Hematopoietic multipotent progenitor cell treated with erythropoietin and hydrocortisone succinate and interleukin-3 and kit ligand, for 6 days (in vitro differentiated cells): Measurements from ENCODE around the gene HUWE1.

Experiments used
- DNase-seq: peaks from one replicate; pipeline ENCODE4 v3.0.0-alpha.2; 2015

The HUWE1 gene

DNA sequence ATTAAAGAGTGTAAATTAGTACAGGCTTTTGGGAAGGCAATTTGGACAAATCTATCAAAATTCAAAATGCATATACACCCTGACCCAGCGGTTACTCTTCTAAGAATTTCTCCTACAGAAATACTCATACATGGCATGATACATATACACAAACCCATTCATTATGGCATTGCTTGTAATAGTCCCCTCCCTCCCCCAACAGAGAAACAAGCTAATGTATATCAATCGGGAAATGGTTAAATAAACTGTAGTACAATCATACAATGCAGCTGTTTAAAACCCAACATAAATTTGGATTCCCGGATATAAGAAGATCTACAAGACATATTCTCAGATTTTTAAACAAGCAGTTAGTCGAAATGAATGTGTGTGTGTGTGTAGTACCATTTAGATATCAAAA is 808 bp downstream of the HUWE1 start:
- peak; percentile 52 for DNase-seq

DNA sequence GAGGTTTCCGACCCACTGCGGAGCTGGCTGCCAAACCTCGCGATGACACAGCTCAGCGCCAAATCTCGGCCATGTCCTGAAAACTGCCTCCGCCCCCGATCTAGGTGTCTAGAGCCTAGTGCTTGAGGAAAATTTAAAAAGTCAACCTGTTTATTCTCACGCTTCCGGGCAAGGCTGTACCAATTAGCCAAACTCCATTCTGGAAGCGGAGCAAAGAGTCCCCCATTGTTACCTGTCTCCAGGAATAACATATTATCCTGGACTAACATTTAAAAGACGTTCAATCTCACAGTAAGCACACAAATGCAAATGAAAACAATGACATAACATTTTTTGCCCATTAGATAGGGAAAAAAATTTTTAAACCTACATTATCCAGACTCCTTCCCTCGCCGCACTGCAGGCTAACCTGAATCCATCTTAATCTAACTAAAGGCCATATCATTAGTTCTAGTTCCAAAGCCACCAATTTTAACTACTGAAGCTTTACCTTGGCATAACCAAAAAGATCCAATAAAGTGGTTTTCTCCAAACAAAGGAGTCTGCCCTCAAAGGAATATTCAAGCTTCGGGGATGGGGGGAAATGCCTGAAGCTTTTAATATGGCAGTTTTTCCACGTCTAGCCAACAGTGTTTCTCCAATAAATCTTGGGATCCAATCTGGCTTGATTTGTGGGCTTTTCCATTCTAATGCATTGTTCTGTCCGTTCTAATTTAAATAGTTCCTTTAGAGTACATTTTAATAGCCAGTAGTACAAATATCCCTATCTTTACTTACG is 1.9 kb downstream of the HUWE1 start:
- peak; percentile 23 for DNase-seq

DNA sequence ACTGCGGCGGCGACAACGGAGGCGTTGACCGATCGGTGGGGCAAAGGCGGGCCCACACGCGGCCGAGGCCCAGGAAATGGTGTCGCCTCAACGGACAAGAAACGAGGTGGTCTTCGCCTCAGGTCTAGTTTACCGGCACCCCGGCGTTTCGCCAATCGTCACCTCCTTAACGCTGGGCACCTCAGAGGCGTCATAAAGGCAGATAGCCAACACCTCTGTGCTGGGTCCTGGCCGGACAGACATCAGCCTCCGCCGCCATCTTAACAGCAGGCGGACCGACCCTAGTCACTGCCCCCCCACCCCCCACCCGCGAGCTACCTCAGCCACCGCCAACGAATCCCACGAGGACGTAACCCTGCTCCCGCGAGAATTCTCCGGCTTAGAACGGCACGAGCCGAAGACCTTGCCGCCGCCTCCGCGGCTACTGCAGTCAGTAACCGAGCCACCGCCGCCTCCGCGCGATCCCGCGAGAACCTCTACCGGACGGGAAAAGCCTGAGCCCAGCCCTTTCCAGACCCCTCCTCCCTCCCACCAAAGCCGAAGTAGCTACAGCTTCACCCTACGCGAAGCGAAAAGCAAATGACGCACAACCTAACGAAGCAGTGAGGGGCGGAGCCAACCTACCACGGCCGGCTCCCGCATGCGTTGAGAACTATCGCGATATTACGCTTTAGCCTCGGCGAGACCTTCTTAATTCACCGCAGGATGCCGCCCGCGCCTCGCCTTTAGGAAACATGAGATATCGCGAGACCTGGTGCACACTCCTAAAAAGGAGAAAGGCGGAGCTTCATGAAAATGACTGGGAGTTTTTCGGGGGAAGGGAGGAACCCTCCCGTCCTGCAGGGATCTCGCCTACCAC is 2.7 kb downstream of the HUWE1 start:
- peak; percentile 99 for DNase-seq

DNA sequence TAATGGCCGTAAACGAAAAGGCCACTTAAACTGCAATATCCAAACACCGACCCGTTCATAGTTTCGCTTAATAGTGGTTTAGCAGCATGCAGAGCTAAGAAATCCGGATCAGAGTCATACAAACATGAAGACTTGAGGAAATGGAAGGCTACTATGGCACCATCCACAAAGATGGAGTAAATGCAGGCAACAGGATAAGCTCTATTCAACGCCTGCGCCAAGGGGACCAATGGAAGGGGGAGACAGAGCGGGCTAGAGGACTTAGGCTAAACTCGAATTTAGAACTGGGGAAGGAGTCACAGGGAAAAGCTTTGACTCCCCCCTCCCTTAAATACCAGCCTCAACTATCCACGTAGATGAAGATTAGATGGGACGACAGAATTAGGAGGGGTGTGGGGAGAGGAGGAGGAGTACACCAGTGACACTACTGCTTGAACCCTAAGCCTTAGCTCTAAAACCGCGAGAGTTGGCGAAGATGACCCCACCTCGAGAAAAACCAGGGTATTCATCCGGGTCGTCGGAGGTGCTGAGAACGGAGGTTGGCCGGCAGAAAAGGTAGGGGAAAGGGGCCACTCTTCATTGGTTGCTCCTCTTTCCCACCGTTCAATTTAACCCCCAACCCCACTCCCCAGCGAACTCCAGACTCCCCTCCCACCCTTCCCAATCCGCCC is 3.5 kb downstream of the HUWE1 start:
- peak; percentile 71 for DNase-seq

DNA sequence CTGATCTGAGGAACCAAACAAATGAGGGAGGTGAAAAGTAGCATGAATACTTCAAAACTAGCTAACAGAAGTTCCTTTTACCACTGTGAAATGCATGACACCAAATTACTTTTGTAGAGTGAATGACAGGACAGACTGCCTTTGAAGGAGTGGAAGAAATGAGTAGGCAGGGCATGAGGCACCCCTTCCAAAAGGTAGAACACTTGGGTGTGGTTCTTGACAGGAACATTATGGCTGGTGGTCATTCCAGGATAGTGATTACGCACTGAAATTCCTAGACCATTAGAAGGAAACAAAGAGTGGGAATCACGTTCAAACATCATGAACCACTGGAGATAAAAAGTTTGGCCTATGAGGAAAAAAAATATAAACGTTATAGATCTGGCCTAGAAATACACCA is 4.9 kb downstream of the HUWE1 start:
- no peak for DNase-seq

DNA sequence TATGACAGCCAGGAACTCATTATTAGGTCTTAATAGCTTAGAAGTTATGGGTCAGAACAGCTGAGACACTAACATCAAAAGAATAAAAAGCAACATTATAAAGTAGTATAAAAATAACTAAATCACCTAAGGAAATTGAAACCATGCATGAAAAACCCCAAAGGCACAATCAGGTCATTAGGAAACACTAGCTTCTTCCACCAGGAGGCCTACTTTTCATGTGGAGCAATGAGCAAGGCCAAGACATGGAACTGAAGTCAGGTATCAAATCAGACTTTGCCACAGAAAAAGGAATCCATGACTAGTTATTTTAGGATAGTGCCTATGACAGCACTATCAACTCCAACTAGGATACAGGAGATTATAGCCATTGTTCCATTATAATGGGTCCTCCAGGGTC is 7.9 kb downstream of the HUWE1 start:
- DNase-seq = peak; percentile 36

DNA sequence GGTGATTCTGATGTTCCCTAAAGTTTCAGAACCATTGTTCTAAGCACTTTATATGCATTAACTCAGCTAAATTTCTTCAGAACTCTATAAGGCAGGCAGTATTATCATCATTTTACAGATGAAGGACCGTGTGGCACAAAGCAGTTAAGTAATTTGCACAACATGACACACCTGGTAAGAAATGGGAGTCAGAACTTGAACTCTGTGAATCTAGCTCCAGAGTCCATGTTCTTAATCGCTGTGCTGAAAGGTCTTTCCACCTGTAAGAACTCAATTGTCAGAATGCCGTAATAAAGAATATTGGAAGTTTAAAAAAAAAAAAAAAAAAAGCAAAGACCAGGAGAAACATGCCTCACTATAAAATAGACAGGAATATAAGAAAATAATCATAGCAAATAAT is 9.2 kb downstream of the HUWE1 start:
- no peak for DNase-seq

DNA sequence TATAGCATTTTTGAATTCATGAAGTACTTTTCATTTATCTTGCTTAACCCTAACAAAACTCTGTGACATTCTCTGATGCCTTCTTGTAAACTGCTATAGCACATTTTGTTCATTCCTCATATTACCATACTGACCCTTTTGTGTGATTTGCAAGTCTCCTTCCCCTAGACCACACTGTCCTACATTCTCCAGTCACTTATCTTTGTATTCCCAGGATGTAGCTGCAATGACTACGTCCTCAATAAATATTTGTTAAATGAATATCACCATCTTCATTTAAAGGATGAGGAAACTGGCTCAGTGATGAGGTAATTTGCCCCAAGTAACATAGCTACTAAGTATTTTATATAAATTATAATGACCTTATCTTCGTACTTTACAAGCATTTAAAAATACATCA is 11.9 kb downstream of the HUWE1 start:
- DNase-seq = no peak

DNA sequence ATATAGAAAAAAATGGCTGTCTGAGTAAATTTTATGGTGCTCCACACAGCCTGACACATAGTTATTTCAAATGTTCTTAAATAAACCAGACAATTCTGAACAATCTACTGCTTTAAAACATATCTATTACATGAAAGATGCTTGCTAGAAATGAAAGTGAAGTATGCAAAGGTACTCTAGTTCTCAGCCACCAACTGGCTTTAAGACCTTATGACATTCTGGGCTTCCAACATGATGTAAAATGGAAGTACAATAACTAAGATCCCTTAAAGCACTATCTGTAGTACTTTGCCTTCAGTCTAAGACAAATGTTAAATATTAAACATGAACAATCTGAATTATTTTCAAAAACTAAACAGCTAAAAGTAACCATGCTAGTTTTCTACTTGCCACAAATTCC is 17.3 kb downstream of the HUWE1 start:
- no peak for DNase-seq

DNA sequence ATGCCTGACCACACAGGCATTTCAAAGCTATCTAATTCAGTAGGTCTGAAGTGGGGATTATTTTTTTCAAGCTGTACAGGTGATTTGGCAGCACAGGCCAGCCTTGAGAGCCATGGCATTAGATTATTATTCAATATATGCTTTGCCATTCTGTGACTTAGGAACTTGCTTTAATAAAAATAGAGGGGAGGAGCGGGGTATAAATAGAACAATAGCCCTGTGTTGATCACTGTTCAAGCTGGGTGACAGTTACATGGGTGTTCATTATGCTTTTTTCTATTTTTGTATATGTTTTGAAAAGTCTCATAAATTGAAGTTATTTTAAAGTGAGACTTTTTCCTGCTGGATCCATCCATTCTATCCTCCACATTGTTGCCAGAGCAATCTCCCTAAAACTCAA is 20.3 kb downstream of the HUWE1 start:
- DNase-seq = no peak

DNA sequence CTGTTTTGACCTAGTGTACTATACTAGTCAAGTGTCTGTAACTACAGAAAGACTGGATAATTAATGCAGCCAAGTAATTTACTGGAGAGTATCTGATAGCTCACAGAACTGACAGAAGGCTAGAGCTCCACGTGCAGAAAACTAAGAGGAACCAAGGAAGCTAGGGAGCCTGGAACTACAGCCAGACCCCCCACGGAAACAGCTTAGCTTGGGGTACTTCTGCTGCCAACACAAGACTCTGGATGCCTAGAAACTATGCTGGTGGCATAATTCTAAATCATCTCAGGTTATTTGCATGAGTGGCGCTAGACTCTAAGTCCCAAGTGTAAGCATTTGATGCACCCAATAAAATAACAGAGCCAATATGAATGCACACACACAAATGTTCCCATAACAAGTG is 26.5 kb downstream of the HUWE1 start:
- DNase-seq = no peak

DNA sequence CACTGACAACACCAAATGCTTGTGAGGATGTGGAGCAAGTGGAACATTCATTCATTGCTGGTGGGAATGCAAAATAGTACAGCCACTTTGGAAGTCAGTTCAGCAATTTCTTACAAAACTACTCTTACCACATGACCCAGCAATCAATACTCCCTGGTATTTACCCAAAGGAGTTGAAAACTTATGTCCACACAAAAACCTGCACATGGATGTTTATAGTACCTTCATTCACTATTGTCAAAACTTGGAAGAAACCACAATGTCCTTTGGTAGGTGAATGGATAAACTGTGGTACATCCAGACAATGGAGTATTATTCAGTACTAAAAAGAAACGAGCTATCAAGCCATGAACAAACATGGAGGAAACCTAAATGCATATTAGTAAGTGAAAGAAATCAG is 27.5 kb downstream of the HUWE1 start:
- DNase-seq = no peak

DNA sequence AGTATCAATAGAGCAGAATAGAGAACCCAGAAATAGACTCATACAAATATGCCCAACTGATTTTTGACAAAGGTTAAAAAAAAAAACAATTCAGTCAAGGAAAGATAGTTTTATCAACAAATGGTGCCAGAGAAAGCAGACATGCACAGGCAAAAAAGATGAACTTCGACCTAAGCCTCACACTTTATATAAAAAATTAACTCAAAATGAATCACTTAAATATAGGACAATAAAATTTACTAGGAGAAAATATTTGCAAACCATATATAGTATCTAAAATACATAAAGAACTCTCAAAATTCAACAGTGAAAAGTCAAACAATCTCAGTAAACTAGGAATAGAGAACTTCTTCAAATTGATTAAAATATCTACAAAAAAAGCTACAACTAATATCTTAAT is 29.7 kb downstream of the HUWE1 start:
- no peak for DNase-seq

DNA sequence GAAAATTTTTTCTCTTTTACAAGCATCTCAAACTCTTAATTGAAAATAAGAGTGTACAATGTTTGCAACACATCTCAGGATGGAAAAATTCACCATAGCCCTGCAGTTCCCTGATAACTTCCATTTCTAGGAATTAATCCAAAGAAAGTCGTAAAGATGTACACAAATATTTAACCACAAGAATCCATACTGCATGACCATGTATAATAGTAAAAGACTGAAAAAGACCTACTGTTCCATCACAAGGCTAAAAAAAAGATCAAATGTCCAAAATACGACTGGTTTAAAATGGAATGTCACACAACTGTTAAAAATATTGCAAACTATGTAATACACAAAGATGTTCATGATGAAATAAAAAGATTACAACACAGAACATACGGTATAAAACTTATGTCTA is 32.1 kb downstream of the HUWE1 start:
- no peak for DNase-seq

DNA sequence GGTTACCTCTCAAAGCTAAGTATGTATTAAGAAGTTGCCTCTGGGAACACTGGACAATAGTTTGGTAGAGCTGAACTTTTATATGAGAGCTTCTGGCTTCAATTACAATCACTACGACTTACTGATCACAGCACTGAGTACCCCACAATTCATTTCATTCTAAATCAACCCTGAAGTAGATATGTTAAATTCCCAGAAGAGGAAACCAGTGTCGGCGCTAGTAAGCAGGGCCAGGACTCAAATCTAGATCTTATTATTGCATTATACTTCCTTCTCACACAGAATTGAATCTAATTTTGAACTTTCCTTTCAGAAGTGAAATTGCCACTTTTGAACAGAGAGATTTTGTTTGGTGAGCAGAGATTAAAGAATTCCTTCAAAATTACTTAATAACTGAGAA is 41.8 kb downstream of the HUWE1 start:
- DNase-seq = no peak

DNA sequence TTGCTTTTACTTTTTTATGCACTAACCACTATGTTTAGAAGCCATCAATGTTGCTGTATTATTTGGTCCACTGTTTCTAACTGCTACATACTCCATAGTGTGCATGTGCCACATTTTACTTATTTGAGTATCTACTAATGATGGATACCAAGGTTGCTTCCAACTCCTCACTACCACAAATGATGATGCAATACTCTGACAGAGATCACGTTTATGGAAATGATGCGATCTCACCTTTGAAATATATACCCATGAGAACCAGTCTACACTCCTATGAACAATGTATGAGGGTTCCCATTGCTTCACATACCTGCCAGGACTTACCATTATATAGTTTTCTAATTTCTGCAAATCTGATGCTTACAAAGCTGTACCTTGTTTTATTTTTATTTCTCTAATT is 44.2 kb downstream of the HUWE1 start:
- no peak for DNase-seq

DNA sequence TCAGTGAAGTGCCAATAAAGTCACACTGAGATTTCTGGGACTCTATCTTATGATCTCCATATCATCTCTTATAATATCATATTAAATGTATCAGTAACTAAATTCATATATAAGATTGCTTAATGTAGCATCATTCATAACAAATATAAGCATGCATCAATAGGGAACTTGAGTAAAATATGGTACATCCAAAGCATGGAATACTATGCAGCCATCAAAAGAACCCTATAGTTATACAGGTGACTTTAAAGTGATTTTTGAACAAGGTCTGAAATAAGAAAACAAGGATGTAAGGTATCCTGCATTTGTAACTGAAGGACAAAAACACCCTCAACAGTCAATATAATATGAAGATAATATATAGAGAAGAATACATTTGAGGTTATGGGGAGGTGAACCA is 47.3 kb downstream of the HUWE1 start:
- DNase-seq = no peak

DNA sequence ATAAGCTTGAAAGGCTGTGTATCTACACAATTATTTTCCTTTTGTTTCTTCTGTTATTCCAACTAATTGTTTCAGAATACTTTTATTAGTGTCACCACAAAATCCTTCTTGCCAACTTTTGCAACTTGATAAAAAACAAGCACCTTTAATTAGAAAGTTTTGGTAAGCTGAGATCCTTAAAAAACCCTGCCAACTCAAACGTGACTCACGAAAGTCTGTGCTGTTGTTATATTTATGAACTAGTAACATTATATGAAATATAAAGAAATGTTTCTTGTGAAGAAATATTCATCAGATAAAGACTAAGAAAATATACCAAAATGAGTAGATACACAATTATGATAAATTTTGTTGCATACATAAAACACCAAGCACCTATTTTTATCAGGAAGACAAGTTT is 49.0 kb downstream of the HUWE1 start:
- no peak for DNase-seq

DNA sequence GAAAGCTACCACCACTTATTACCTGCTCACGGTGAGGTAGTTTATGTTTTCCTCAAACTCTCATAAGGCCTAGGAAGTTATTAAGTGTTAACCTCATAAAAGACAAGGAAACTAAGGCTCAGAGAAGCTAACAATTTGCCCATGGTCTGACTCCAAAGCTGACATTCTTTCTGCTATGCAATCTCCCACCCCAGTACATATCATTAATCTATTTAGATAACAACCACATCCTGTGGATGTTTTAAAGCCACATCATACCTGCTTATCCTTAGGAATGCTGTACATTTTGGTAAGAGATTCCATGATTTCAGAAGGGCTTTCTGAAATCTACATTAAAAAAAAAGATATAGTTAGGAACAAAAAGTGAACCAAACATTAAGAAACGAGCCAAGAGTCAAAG is 55.4 kb downstream of the HUWE1 start:
- DNase-seq = no peak

DNA sequence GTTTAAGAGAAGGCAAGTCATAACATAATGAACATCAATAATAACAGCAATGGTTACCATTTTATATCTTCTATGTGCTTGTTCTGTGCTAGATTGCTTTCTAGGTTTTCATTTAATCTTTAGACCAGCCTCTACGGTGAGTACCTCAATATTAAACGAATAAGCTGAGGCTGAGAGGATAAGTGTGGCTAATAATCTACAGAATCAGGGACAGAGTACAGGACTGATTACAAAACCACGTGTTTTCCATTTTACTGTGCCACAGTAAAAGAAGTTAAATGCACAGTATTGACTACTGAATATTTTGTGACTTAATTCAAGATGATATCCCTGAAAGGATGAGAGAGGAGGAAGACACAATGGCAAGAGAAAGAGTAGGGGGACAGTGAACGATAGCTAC is 56.3 kb downstream of the HUWE1 start:
- no peak for DNase-seq

DNA sequence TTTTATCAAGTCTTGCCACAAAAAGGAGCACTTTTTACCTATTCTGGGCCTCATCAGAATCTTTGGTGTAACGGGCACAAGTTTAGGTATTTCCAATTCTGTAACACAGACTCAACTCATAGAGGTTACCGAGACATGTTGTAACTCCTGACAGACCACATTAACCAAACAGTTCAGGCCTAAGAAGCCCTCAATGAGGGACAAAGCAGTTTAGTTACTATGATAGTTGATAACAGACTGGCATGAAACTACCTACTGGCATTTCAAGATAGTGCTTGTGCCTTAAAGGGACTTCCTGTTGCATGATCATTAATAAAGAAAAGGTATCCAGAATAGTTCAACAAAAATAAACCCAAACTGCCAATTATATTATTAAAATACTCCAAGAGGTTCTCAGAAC is 64.1 kb downstream of the HUWE1 start:
- DNase-seq = peak; percentile 56

DNA sequence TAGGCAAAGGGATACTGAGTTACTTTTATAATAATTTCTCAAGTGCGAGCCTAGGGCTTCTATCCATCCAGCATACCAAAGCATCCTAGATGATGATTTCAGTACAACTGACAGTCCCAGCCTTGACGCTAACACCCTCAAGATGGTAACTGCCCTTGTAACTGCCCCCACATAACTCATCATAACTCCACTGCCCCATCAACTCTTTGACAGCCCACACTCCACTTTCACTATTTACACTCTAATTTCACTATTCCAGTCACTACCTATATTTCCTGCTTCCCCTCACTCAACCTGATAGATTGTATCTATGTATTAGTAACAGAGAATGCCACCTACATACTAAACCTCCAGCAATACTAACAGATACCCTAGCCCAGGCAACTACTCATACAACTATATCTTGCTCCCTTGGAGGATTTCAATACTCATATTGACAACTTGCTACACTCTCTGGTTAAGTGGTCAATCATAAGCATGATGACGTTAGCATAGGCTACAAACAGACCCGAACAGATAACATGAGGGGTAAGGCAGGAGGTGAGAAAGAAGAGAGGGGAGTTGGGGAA is 65.0 kb downstream of the HUWE1 start:
- DNase-seq = no peak

DNA sequence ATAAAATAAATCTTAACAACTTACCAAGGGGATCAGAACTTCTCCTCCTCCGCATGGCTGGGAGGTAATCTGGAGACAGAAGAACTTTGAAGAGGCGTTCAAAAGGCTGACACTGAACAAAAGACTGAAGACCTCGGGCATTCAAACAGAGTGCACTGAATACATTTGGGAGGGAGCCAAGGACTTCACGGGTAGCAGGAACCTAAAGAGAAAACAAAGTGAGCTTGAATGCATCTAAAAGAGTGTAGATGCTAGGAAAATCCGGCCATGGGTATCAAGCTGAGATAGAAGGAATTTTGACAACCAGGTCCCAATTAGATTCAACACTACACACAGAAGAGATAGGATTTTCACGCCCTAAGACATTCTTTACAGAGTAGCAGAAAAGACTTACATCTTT is 69.6 kb downstream of the HUWE1 start:
- DNase-seq = no peak

DNA sequence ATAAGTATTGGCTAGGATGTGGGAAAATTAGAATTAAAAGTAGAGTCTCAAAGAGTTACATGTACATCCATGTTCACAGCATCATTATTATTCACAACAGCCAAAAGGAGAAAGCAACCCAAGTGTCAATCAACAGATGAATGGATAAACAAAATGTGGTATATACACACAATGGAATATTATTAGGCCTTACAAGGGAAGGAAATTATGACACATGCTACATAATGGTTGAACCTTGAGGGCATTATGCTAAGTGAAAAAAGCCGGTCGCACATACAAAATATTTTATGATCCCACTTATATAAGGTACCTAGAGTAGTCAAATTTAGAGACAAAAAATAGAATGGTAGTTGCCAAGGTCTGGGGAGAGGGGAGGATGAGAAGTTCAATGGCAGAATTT is 80.1 kb downstream of the HUWE1 start:
- no peak for DNase-seq
